Neural progenitor cell (in vitro differentiated cells): ENCODE data around the gene USP7.

Experiments
- CTCF ChIP-seq: fragments of 200-600 bp; sonication (generic); IDR thresholded peaks from 2 replicates; pipeline ENCODE4 v1.5.1; 2017; ENCODE audit warnings: antibody characterized with exemption, mild to moderate bottlenecking
- EZH2 ChIP-seq: fragments of 200-600 bp; sonication (generic); IDR thresholded peaks from 2 replicates; pipeline ENCODE4 v1.6.1; 2017; ENCODE audit warnings: antibody characterized with exemption, mild to moderate bottlenecking, moderate library complexity
- EZH2phosphoT487 ChIP-seq: fragments of 200-600 bp; sonication (generic); IDR thresholded peaks from 2 replicates; pipeline ENCODE4 v1.6.1; 2017; ENCODE audit warnings: antibody characterized with exemption

GRCh38 chr16:9000664-9001063 lies 37.0 kb upstream of the USP7 start:
- TF ChIP-seq CTCF (no peak), EZH2phosphoT487 (no peak), EZH2 (no peak)
